KMS-11 (cell line): ENCODE measurements around the gene SERPINI2.

Source experiments
- H2AFZ ChIP-seq: fragments of 200-600 bp; sonication (generic); 2 replicates; pipeline ENCODE4 v1.6.1; 2016; ENCODE audit warnings: antibody characterized with exemption, mixed run types, low read depth
- H3K27ac ChIP-seq: fragments of 200-600 bp; sonication (generic); 2 replicates; pipeline ENCODE4 v1.6.1; 2016; ENCODE audit warnings: mild to moderate bottlenecking, mixed run types
- H3K27me3 ChIP-seq: fragments of 200-600 bp; sonication (generic); 2 replicates; pipeline ENCODE4 v1.6.1; 2017; ENCODE audit warnings: mild to moderate bottlenecking, low read depth, mixed run types, moderate library complexity; ENCODE audit not compliant: insufficient read depth
- H3K36me3 ChIP-seq: fragments of 200-600 bp; sonication (generic); 2 replicates; pipeline ENCODE4 v1.6.1; 2017; ENCODE audit warnings: mild to moderate bottlenecking, mixed run types; ENCODE audit not compliant: insufficient read depth
- H3K4me1 ChIP-seq: fragments of 200-600 bp; sonication (generic); 2 replicates; pipeline ENCODE4 v1.6.1; 2016; ENCODE audit warnings: mild to moderate bottlenecking, low read depth, mixed run types; ENCODE audit not compliant: poor library complexity, severe bottlenecking
- H3K4me2 ChIP-seq: fragments of 200-600 bp; sonication (generic); 2 replicates; pipeline ENCODE4 v1.7.0; 2016; ENCODE audit warnings: mild to moderate bottlenecking, mixed run types
- H3K4me3 ChIP-seq: fragments of 200-600 bp; sonication (generic); IDR thresholded peaks from 2 replicates; pipeline ENCODE4 v1.6.1; 2017; ENCODE audit warnings: low read depth, low read length, mixed read lengths; ENCODE audit not compliant: insufficient read depth
- H3K79me2 ChIP-seq: fragments of 200-600 bp; sonication (generic); 2 replicates; pipeline ENCODE4 v1.6.1; 2016; ENCODE audit warnings: low read depth, mixed run types; ENCODE audit not compliant: insufficient read depth
- H3K9ac ChIP-seq: fragments of 200-600 bp; sonication (generic); 2 replicates; pipeline ENCODE4 v1.6.1; 2016; ENCODE audit warnings: mild to moderate bottlenecking, mixed run types
- H4K20me1 ChIP-seq: fragments of 200-600 bp; sonication (generic); 2 replicates; pipeline ENCODE4 v1.6.1; 2016; ENCODE audit warnings: mild to moderate bottlenecking, mixed run types; ENCODE audit not compliant: insufficient read depth
- TF ChIP-seq, protein P1 (sequence below): fragments of 200-600 bp; sonication (generic); conservative IDR thresholded peaks from 2 replicates; pipeline ENCODE4 v1.6.1; 2017; ENCODE audit warnings: low read depth, mild to moderate bottlenecking, antibody characterized with exemption, low read length, moderate library complexity, mixed read lengths

The SERPINI2 gene

GRCh38 chr3:167481164-167481563 is 7.3 kb upstream of the SERPINI2 start:
- no peaks in the 10 kb centered on the region for H3K27me3 ChIP-seq
- no peak overlapping the region for H3K9ac ChIP-seq
- no peak overlapping the region for H3K4me3 ChIP-seq
- no peaks in the 10 kb centered on the region for H3K4me1 ChIP-seq
- H3K4me2 ChIP-seq: no peak overlapping the region
- H2AFZ ChIP-seq: no peak overlapping the region
- no peaks in the 10 kb centered on the region for H3K79me2 ChIP-seq
- no peak overlapping the region for H3K27ac ChIP-seq
- H3K36me3 ChIP-seq: no peaks in the 10 kb centered on the region
- TF ChIP-seq, protein P1, sequence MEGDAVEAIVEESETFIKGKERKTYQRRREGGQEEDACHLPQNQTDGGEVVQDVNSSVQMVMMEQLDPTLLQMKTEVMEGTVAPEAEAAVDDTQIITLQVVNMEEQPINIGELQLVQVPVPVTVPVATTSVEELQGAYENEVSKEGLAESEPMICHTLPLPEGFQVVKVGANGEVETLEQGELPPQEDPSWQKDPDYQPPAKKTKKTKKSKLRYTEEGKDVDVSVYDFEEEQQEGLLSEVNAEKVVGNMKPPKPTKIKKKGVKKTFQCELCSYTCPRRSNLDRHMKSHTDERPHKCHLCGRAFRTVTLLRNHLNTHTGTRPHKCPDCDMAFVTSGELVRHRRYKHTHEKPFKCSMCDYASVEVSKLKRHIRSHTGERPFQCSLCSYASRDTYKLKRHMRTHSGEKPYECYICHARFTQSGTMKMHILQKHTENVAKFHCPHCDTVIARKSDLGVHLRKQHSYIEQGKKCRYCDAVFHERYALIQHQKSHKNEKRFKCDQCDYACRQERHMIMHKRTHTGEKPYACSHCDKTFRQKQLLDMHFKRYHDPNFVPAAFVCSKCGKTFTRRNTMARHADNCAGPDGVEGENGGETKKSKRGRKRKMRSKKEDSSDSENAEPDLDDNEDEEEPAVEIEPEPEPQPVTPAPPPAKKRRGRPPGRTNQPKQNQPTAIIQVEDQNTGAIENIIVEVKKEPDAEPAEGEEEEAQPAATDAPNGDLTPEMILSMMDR: no peak
- H4K20me1 ChIP-seq: no peaks in the 10 kb centered on the region

- Histone ChIP-seq H3K36me3 (no peaks in the 10 kb centered on the region), H4K20me1 (no peaks in the 10 kb centered on the region), H3K4me3 (no peak overlapping the region), H3K27me3 (no peaks in the 10 kb centered on the region), H3K9ac (no peak overlapping the region), H3K27ac (no peak overlapping the region), H3K79me2 (no peaks in the 10 kb centered on the region), H2AFZ (no peak overlapping the region), H3K4me1 (no peaks in the 10 kb centered on the region), H3K4me2 (no peak overlapping the region)
- TF ChIP-seq, protein P1: no peak
Observed at GRCh38 chr3:167480748-167481147, 6.9 kb upstream of the SERPINI2 start.

GRCh38 chr3:167469381-167469780 is 4.5 kb downstream of the SERPINI2 start:
- Histone ChIP-seq H3K4me1 (no peaks in the 10 kb centered on the region), H3K4me3 (no peak overlapping the region), H2AFZ (no peak overlapping the region), H3K27ac (no peak overlapping the region), H3K36me3 (no peaks in the 10 kb centered on the region), H3K4me2 (no peak overlapping the region), H3K79me2 (no peaks in the 10 kb centered on the region), H4K20me1 (no peaks in the 10 kb centered on the region), H3K27me3 (no peaks in the 10 kb centered on the region), H3K9ac (no peak overlapping the region)
- TF ChIP-seq, protein P1: no peak

DNA sequence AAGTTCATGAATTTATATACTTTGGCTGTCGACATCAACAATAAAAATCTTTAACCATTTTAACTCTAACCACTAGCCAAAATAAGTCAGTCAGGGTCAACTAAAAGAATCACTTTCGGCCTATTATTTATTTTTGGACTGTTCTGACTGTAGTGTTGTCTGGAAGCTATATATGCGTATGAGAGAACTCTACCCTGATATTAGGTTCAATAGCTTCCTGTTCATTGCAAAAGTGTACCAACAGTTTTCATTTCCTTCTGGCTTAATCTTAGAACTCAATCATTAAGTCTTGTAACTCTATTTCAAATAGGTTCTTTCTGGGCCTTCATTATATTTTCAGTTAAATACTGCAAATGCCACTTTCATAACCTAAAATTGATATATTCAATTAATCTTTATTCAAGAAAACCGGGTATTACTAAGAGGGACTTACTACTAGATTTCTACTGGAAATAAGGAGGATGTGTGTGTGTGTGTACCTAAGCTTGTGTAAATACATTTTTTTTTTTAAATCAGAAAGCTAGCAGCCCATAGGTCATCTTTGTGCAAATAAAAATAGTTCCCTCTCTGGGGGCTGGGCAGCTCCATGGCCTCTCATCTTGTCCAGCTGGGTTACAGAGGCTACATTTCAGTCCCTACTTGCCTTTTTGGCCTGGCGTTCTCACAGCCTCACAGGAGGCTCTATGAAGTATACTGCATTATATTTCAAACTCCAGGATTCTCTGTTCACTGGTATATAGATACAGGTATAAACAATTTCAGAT is 5.8 kb downstream of the SERPINI2 start:
- Histone ChIP-seq H3K4me3 (no peak overlapping the region), H3K36me3 (no peaks in the 10 kb centered on the region), H3K79me2 (no peaks in the 10 kb centered on the region), H3K9ac (no peak overlapping the region), H3K4me2 (no peak overlapping the region), H3K27ac (no peak overlapping the region), H4K20me1 (no peaks in the 10 kb centered on the region), H3K4me1 (no peaks in the 10 kb centered on the region), H2AFZ (no peak overlapping the region), H3K27me3 (no peaks in the 10 kb centered on the region)
- TF ChIP-seq, protein P1: no peak
